Retinal pigment epithelial cell (primary cell): ENCODE data around the gene SARS1.
A peak's percentile ranks its signal among the peaks of the same experiment; 100 is the strongest.

Source experiments
- DNase-seq: peaks from one replicate; pipeline ENCODE4 v3.0.0-alpha.2; 2010; ENCODE audit warnings: low read depth
- H3K4me3 ChIP-seq: 2 replicates; pipeline ENCODE4 v1.5.1; 2011; ENCODE audit warnings: mild to moderate bottlenecking, low read length, control low read depth, moderate library complexity
- TF ChIP-seq, protein P1 (sequence below): conservative IDR thresholded peaks from 2 replicates; pipeline ENCODE4 v1.5.1; 2011; ENCODE audit warnings: low read depth, low read length, control low read depth, inconsistent platforms

SARS1 gene

DNA sequence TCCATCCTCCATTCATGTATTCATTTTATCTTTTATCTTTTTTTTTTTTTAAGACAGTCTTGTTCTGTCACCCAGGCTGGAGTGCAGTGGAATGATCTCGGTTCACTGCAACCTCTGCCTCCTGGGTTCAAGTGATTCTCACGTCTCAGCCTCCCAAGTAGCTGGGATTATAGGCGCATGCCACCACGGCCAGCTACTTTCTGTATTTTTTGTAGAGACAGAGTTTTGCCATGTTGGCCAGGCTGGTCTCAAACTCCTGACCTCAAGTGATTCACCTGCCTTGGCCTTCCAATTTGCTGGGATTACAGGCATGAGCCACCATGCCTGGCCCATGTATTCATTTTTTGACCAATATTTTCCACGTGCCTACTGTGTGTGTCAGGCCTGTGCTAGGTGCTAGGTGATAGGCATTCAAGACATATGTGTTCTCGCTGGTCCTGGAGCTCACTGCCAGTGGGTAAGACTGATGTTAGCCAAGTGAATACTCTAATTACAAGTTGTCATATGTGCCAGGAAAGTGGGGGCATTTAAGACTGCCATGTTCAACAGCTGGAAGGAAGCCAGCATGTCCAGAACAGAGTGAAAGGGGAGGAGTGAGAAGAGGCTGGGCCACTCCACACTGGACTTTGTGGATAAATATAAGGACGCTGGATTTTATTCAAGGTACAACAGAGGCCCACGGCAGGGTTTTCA lies 30.3 kb downstream of the SARS1 start:
- TF ChIP-seq, protein P1, sequence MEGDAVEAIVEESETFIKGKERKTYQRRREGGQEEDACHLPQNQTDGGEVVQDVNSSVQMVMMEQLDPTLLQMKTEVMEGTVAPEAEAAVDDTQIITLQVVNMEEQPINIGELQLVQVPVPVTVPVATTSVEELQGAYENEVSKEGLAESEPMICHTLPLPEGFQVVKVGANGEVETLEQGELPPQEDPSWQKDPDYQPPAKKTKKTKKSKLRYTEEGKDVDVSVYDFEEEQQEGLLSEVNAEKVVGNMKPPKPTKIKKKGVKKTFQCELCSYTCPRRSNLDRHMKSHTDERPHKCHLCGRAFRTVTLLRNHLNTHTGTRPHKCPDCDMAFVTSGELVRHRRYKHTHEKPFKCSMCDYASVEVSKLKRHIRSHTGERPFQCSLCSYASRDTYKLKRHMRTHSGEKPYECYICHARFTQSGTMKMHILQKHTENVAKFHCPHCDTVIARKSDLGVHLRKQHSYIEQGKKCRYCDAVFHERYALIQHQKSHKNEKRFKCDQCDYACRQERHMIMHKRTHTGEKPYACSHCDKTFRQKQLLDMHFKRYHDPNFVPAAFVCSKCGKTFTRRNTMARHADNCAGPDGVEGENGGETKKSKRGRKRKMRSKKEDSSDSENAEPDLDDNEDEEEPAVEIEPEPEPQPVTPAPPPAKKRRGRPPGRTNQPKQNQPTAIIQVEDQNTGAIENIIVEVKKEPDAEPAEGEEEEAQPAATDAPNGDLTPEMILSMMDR = no peak
- no peak overlapping the region for H3K4me3 ChIP-seq
- DNase-seq = no peak

DNA sequence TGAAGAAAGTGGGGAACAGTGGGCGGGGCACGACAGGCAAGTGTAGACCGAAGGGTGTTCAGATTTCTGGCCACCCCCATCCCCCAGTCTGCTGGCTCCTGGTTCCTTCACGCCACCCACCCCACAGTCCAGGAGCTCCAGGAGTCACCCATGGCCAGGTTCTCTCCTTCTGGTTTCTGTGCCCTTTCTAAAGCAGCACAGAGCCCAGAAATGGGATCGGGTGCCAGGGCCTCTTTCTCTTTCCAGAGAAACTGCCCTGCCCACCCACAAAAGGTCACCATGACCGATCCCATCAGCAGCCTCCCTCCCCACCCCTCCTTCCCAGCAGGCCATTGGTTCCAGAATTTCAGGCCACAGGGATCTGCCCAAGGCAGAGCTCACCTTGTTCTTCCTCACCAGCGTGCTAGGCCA lies 32.4 kb downstream of the SARS1 start:
- no peak for DNase-seq
- no peak overlapping the region for H3K4me3 ChIP-seq
- TF ChIP-seq, protein P1 = no peak

DNA sequence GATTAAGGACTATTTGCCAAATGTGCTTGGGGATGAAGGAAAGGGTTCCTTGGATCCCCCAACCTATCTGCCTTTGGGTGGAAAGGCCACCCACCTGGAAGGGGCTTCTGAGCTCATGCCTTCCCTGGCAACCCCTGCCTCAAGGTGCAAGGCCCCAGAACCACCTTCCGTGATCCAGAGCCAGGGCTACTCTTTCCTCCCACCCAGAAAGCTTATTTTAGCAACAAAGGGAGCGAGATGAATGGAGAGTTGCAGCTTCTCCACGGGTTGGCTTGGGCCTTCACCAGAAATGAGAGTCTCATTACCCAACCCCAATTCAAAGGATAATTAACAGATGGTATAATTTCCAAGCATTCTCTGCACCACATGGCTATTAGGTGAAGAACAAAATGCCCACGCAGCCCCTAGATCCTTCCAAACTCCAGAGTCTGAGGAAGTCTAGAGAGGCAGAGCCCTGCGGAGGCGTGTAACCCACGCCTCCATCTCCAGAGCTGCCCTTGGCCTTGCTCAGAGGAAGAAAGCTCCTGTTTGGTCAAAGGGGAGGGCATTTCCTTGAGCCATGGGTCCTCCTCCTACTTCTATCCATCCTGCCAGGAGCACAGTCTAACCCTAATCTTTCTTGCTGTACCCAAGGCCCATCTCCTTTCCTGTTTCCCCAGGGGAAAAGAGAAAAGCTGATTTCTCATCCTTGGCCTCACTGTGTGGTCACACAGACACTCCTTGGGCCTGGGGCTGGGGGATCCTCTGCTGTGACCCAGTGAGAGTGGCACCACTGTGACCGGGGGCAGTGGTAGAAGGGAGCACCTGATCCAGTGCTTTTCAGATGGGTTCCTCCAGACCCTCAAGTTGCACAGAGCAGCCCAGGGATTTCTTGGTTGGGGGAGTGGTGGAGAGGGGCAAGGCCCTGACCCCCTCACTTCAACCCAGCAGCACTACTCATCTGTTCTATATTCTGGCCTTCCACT lies 34.0 kb downstream of the SARS1 start:
- TF ChIP-seq, protein P1 = no peak
- DNase-seq = no peak
- no peak overlapping the region for H3K4me3 ChIP-seq

DNA sequence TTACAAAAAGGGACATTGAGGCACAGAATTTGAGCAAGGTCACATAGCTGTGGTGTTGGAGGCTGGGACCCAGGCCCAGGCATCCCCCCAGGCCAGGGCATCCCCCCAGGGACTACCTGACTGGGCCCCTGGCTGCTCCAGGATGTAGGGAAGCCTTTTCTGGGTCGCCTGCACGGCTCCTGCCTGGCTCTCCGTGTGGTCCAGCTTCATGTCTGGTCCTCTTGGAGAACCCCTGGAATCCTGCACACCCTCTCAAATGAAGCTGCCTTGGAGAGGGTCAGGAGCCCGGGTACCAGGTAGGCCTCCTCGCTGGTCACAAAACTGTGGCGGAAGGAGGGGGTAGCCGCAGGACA lies 34.7 kb downstream of the SARS1 start:
- H3K4me3 ChIP-seq = no peak overlapping the region
- TF ChIP-seq, protein P1 = no peak
- DNase-seq = no peak

DNA sequence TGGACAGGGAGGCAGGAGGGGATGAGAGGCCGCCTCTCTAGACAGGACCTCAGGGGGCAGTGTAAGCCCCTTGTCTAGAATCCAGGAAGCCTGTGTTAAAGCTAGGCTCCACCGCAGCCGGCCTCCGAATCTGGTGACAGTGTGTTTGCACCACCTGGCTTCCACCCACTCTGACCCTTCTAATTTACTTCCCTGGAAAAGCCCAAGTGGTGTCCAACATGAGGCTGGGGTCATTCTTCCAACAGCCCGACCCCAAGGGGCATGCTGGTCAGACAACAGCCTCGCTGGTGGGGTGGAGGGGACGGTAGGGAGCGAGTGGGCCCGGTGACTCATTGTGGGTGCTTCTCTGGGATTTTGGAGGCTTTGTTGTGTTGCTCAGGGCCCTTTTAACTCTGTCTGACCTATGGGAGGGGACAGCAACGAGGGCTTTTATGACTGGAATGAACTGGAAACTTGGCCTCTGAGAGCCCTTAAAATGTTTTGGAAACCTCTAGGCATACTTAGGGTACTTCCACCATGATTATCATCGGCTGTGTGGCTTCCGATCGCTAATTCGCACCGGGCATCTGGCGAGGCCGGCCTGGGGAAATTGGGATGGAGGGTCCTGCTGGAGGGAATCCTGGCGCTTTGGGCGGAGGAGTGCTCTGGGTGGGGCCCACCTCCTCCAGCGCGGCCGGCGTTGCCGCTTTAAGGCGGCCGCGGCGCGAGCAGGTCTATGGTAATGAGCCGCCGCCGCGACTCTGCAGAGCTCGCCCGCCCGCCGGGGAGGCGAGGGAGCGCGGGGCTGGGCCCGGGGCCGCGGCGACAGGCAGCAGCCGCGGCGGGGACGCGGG lies 35.3 kb downstream of the SARS1 start, which contains the start of gene CELSR2:
Gene CELSR2, plus strand, starts transcription at position 743 of the 833 bp plus-strand sequence. CDS start 541 bp downstream, outside the sequence.
- peak within 1 kb of the TSS; percentile 32 for H3K4me3 ChIP-seq
- TF ChIP-seq, protein P1 = no peak
- no peak for DNase-seq

DNA sequence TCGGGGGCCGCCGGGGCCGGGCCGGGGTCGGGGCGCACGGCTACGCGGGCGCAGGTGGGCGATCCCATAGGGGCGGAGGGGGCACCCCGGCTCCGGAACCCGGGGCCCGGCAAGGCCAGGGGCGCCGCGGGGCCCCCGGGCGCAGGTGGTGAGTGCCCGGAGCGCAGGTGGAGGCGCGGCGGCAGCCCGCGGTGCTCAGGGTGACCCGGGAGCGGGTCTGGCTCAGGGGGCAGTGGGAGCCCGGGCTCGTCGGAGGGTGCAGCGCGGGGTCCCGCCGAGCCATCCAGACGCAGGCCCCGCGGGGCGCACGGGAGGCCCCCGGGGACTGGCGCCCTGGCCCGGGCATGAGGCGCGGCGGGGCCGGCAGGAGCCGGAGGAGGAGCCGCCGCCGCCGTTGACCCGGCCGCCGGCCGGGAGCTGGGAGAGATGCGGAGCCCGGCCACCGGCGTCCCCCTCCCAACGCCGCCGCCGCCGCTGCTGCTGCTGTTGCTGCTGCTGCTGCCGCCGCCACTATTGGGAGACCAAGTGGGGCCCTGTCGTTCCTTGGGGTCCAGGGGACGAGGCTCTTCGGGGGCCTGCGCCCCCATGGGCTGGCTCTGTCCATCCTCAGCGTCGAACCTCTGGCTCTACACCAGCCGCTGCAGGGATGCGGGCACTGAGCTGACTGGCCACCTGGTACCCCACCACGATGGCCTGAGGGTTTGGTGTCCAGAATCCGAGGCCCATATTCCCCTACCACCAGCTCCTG lies 36.1 kb downstream of the SARS1 start:
- no peak for DNase-seq
- peak overlapping the region; percentile 32 for H3K4me3 ChIP-seq
- TF ChIP-seq, protein P1 = no peak
